Natural killer cell (primary cell): ENCODE measurements around the gene MACF1. TPM values are rescaled to one million over a fixed set of nuclear protein-coding genes. Genes with fewer than 3 reads are reported as not detected.

Source experiments
- ATAC-seq, 3 donors: fragments of 150-1000 bp in 2 of 3; fragments of 200-7000 bp in 1 of 3; cut with Tn5 transposase; 1 replicate in 1 of 3; 2 replicates in 2 of 3; pipeline ENCODE4 v1.10.0; 2021; ENCODE audit warnings: mild to moderate bottlenecking in 2 of 3, moderate library complexity in 2 of 3
- DNase-seq, 2 donors: peaks; one replicate each; pipeline versions ENCODE4 v3.0.0 to v3.0.0-alpha.2; 2013 to 2021; ENCODE audit warnings: mixed read lengths in 1 of 2
- H3K27ac ChIP-seq: one replicate; pipeline ENCODE4 v1.5.1; 2013; ENCODE audit warnings: mild to moderate bottlenecking, low read length
- H3K27me3 ChIP-seq: one replicate; pipeline ENCODE4 v1.6.1; 2013; ENCODE audit warnings: low read length; ENCODE audit not compliant: control insufficient read depth, insufficient read depth
- H3K36me3 ChIP-seq: one replicate; pipeline ENCODE4 v1.6.1; 2013; ENCODE audit warnings: low read length; ENCODE audit not compliant: control insufficient read depth, insufficient read depth
- H3K4me1 ChIP-seq: one replicate; pipeline ENCODE4 v1.6.1; 2013; ENCODE audit warnings: low read length; ENCODE audit not compliant: control insufficient read depth, insufficient read depth
- H3K4me3 ChIP-seq: one replicate; pipeline ENCODE4 v1.5.1; 2013; ENCODE audit warnings: low read length
- H3K9me3 ChIP-seq: one replicate; pipeline ENCODE4 v1.6.1; 2013; ENCODE audit warnings: low read length; ENCODE audit not compliant: control insufficient read depth, insufficient read depth
- H3K27ac Mint-ChIP-seq, 2 donors: one replicate each; pipeline ENCODE4 v1.8.0; 2022; ENCODE audit warnings: mild to moderate bottlenecking in 2 of 2, mixed read lengths in 2 of 2, moderate library complexity in 1 of 2
- H3K27me3 Mint-ChIP-seq, 2 donors: one replicate each; pipeline ENCODE4 v1.8.0; 2022; ENCODE audit warnings: low read depth in 2 of 2, mixed read lengths in 2 of 2
- H3K36me3 Mint-ChIP-seq: one replicate; pipeline ENCODE4 v1.8.0; 2022; ENCODE audit warnings: mixed read lengths
- H3K4me1 Mint-ChIP-seq, 2 donors: one replicate each; pipeline ENCODE4 v1.8.0; 2022; ENCODE audit warnings: mixed read lengths in 2 of 2
- H3K4me3 Mint-ChIP-seq: one replicate; pipeline ENCODE4 v1.8.0; 2022; ENCODE audit warnings: mild to moderate bottlenecking, moderate library complexity, mixed read lengths
- H3K9me3 Mint-ChIP-seq, 2 donors: one replicate each; pipeline ENCODE4 v1.8.0; 2022; ENCODE audit warnings: mixed read lengths in 2 of 2
- CTCF ChIP-seq: fragments of 200-600 bp; IDR thresholded peaks from one replicate; pipeline ENCODE4 v1.8.0; 2022; ENCODE audit warnings: antibody characterized with exemption
- WGBS: methylation state at CpG from one replicate; pipeline ENCODE4 v1.1.7; 2013; ENCODE audit warnings: missing lambda C conversion rate; ENCODE audit not compliant: insufficient coverage; 5-methylcytosine and 5-hydroxymethylcytosine counted together
- intact Hi-C: fragments of 100-400 bp; cut with micrococcal nuclease; formaldehyde crosslinking; loops from one replicate; pipeline ENCODE4 v1.14.2; 2022
- total RNA-seq, 4 donors: library from RNA; stranded (reverse); fragments of 120-200 nt in 1 of 4; gene quantifications; one replicate each; pipeline versions ENCODE4 v1.2.3 to v1.2.4, GENCODE V29; 2013 to 2022

Gene MACF1
- total RNA-seq, 3 donors from 2014 or later (not counting 1 experiment from before 2014, with no cell fraction given): 752 to 811 (median 752) TPM

- peaks cover 20% of the 10 kb centered on the region for H3K4me1 ChIP-seq
- H3K27me3 ChIP-seq: no peaks in the 10 kb centered on the region
- H3K36me3 ChIP-seq: peaks cover 89% of the 10 kb centered on the region
- no peaks in the 10 kb centered on the region for H3K9me3 ChIP-seq
- H3K27ac ChIP-seq: no peak overlapping the region
- Mint-ChIP-seq H3K4me3 (no peak overlapping the region), H3K27me3 (no peaks in the 10 kb centered on the region), H3K4me1 (peaks cover 79 to 81% of the 10 kb centered on the region in 2 donors), H3K36me3 (peaks cover 18% of the 10 kb centered on the region), H3K27ac (peak overlapping the region in 1 of 2 donors; percentile 83), H3K9me3 (no peaks in the 10 kb centered on the region)
- TF ChIP-seq CTCF: no peak
- H3K4me3 ChIP-seq: no peak overlapping the region
- ATAC-seq (no peak), DNase-seq (no peak)
- 90% methylated on average over 2 of the region's 2 CpGs for WGBS
- intact Hi-C loops: no loop called here
These were observed 127.8 kb downstream of the MACF1 start for GRCh38 chr1:39332291-39332690.

- H3K4me3 ChIP-seq: no peak overlapping the region
- Mint-ChIP-seq H3K4me3 (no peak overlapping the region), H3K27ac (peak overlapping the region in 1 of 2 donors; percentile 83), H3K36me3 (peaks cover 18% of the 10 kb centered on the region), H3K27me3 (no peaks in the 10 kb centered on the region), H3K9me3 (no peaks in the 10 kb centered on the region), H3K4me1 (peaks cover 73 to 76% of the 10 kb centered on the region in 2 donors)
- H3K4me1 ChIP-seq: peaks cover 20% of the 10 kb centered on the region
- H3K27ac ChIP-seq: no peak overlapping the region
- no peaks in the 10 kb centered on the region for H3K9me3 ChIP-seq
- no peak for TF ChIP-seq CTCF
- DNase-seq: peak in 1 of 2 donors; percentile 15
- no peaks in the 10 kb centered on the region for H3K27me3 ChIP-seq
- WGBS: 87% methylated on average over 2 of the region's 2 CpGs
- intact Hi-C loops: no loop called here
- peak; percentile 18 to 50 (median 45) for ATAC-seq
- H3K36me3 ChIP-seq: peaks cover 84% of the 10 kb centered on the region
These were observed 128.3 kb downstream of the MACF1 start for GRCh38 chr1:39332828-39333227.

GRCh38 chr1:39333296-39333695 is 128.8 kb downstream of the MACF1 start:
- Mint-ChIP-seq H3K27me3 (no peaks in the 10 kb centered on the region), H3K4me1 (peaks cover 69 to 72% of the 10 kb centered on the region in 2 donors), H3K27ac (peak overlapping the region in 1 of 2 donors; percentile 83), H3K9me3 (no peaks in the 10 kb centered on the region), H3K36me3 (peaks cover 18% of the 10 kb centered on the region), H3K4me3 (no peak overlapping the region)
- TF ChIP-seq CTCF: no peak
- H3K27ac ChIP-seq: no peak overlapping the region
- peaks cover 84% of the 10 kb centered on the region for H3K36me3 ChIP-seq
- peaks cover 20% of the 10 kb centered on the region for H3K4me1 ChIP-seq
- intact Hi-C loops: no loop called here
- no peak for ATAC-seq
- H3K9me3 ChIP-seq: no peaks in the 10 kb centered on the region
- DNase-seq: no peak
- H3K27me3 ChIP-seq: no peaks in the 10 kb centered on the region
- H3K4me3 ChIP-seq: no peak overlapping the region
- 89% methylated on average over 4 of the region's 4 CpGs for WGBS

- Mint-ChIP-seq H3K27me3 (no peaks in the 10 kb centered on the region), H3K4me3 (no peak overlapping the region), H3K36me3 (peaks cover 30% of the 10 kb centered on the region), H3K9me3 (no peaks in the 10 kb centered on the region), H3K27ac (peak overlapping the region in 1 of 2 donors; percentile 41), H3K4me1 (peaks cover 58 to 61% of the 10 kb centered on the region in 2 donors)
- ATAC-seq: no peak
- Histone ChIP-seq H3K4me1 (peaks cover 20% of the 10 kb centered on the region), H3K4me3 (no peak overlapping the region), H3K36me3 (peaks cover 86% of the 10 kb centered on the region), H3K9me3 (no peaks in the 10 kb centered on the region), H3K27me3 (no peaks in the 10 kb centered on the region), H3K27ac (no peak overlapping the region)
- DNase-seq: no peak
- no peak for TF ChIP-seq CTCF
- intact Hi-C loops: no loop called here
- 88% methylated on average over 3 of the region's 3 CpGs for WGBS
These were observed 130.7 kb downstream of the MACF1 start for GRCh38 chr1:39335216-39335615.
